Ovary (tissue), 3 donors: ENCODE results near the gene MLPH.

ENCODE experiments used
- EP300 ChIP-seq: sonication (generic); formaldehyde crosslinking; IDR thresholded peaks from one replicate; pipeline ENCODE4 v1.6.1; 2017; ENCODE audit warnings: antibody characterized with exemption
- POLR2A ChIP-seq: fragments of 450-650 bp; IDR thresholded peaks from one replicate; pipeline ENCODE4 v1.6.1; 2017; ENCODE audit warnings: antibody characterized with exemption, mild to moderate bottlenecking, moderate library complexity
- TF ChIP-seq, protein P1 (sequence below), 3 donors: fragments of 450-650 bp in 2 of 3; fragments of 200-600 bp in 1 of 3; IDR thresholded peaks; one replicate each; pipeline versions ENCODE4 v1.5.1 to v1.8.0; 2016 to 2022; ENCODE audit warnings: antibody characterized with exemption in 3 of 3, mild to moderate bottlenecking in 1 of 3
- donor health status: DM: no; HTN: no; CAD: no.

DNA sequence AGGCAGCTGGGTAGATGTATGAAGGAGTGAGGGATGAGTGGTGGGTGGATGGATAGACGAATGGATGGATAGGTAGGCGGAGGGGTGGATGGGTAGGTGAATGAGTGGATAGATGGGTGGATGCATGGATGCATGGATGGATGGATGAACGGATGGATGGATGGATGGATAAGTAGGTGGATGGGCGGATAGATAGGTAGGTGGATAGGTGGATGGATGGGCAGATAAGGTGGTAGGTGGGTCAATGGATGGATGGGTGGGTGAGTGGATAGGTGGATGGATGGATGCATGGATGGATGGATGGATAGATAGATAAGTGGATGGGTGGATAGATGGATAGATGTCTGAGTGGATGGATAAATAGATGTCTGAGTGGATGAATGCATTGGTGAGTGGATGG, 30.1 kb downstream of the MLPH start:
- TF ChIP-seq, protein P1, sequence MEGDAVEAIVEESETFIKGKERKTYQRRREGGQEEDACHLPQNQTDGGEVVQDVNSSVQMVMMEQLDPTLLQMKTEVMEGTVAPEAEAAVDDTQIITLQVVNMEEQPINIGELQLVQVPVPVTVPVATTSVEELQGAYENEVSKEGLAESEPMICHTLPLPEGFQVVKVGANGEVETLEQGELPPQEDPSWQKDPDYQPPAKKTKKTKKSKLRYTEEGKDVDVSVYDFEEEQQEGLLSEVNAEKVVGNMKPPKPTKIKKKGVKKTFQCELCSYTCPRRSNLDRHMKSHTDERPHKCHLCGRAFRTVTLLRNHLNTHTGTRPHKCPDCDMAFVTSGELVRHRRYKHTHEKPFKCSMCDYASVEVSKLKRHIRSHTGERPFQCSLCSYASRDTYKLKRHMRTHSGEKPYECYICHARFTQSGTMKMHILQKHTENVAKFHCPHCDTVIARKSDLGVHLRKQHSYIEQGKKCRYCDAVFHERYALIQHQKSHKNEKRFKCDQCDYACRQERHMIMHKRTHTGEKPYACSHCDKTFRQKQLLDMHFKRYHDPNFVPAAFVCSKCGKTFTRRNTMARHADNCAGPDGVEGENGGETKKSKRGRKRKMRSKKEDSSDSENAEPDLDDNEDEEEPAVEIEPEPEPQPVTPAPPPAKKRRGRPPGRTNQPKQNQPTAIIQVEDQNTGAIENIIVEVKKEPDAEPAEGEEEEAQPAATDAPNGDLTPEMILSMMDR (IDR thresholded peaks at IDR 0.05): no peak
- no peak for TF ChIP-seq POLR2A
- TF ChIP-seq EP300: no peak
